ENCODE results near the gene MPHOSPH9. TPM values are rescaled to one million over a fixed set of nuclear protein-coding genes. Genes with fewer than 3 reads are reported as not detected.
A peak's percentile ranks its signal among the peaks of the same experiment; 100 is the strongest.

MPHOSPH9 gene
- total RNA-seq, 1 experiment from 2014 or later: 60.5 TPM

GRCh38 chr12:123267991-123268843, 35.3 kb upstream of the MPHOSPH9 start:
- Histone ChIP-seq H4K20me1 (ENCODE audit: control insufficient read depth, insufficient read depth, insufficient read length) (no peaks in the 10 kb centered on the region), H2BK5ac (ENCODE audit: insufficient read length, low read length) (no peak overlapping the region), H4K5ac (ENCODE audit: insufficient read length, low read depth, low read length) (no peak overlapping the region), H2BK120ac (ENCODE audit: low read depth, low read length, poor library complexity, severe bottlenecking) (no peak overlapping the region), H2BK15ac (ENCODE audit: low read depth, low read length) (no peak overlapping the region), H3K23me2 (ENCODE audit: insufficient read length, low read depth, low read length, poor library complexity, severe bottlenecking) (peaks cover 14% of the 10 kb centered on the region), H3K14ac (ENCODE audit: insufficient read depth, low read length) (no peak overlapping the region), H3K9me3 (ENCODE audit: control insufficient read depth, low read depth, low read length) (no peaks in the 10 kb centered on the region), H3T11ph (ENCODE audit: low read length) (no peak overlapping the region), H2BK20ac (ENCODE audit: low read depth, low read length, poor library complexity, severe bottlenecking) (no peak overlapping the region), H2AFZ (ENCODE audit: low read length) (no peak overlapping the region), H3K79me2 (ENCODE audit: insufficient read depth, low read length) (peaks cover 24% of the 10 kb centered on the region; the same call in 1 of the 2 replicates), H3K79me1 (ENCODE audit: insufficient read depth, low read depth, low read length, poor library complexity, severe bottlenecking) (peaks cover 2% of the 10 kb centered on the region), H2AK5ac (ENCODE audit: insufficient read length, low read length) (no peak overlapping the region), H3K23ac (ENCODE audit: insufficient read length, low read depth, low read length) (no peak overlapping the region), H3K56ac (ENCODE audit: insufficient read length, low read depth, low read length) (no peak overlapping the region), H3K4ac (ENCODE audit: low read depth, low read length) (no peak overlapping the region; the same call in 1 of the 2 replicates), H3K4me2 (ENCODE audit: insufficient read depth, insufficient read length, low read length) (no peak overlapping the region), H3K27me3 (ENCODE audit: insufficient read depth, low read length) (no peaks in the 10 kb centered on the region), H3K27ac (ENCODE audit: insufficient read length, low read depth, low read length) (no peak overlapping the region), H3K18ac (ENCODE audit: insufficient read length, low read depth, low read length) (no peak overlapping the region), H4K8ac (replicated peaks; ENCODE audit: insufficient read length, low read depth, low read length) (peak overlapping the region; percentile 44), H2BK12ac (ENCODE audit: insufficient read length, low read depth, low read length) (no peak overlapping the region), H3K9ac (ENCODE audit: extremely low read depth, insufficient read length, low read length) (no peak overlapping the region), H3K4me1 (ENCODE audit: insufficient read depth, low read length) (peaks cover 3% of the 10 kb centered on the region; the same call in 1 of the 2 replicates), H4K91ac (ENCODE audit: insufficient read length, low read depth, low read length) (no peak overlapping the region)
- no peak for DNase-seq
- H3K27me3 Mint-ChIP-seq (ENCODE audit: low read depth): no peaks in the 10 kb centered on the region
- peaks cover 0 to 3% of the 10 kb centered on the region in 2 experiments; a peak in 2 of 5 replicates for H3K9me3 Mint-ChIP-seq
- WGBS (ENCODE audit: extremely low coverage, insufficient read length, low lambda C conversion rate): no CpG with 5 or more reads among the region's 36 CpGs
- peak overlapping the region; percentile 91 to 96; a peak in 2 of 5 replicates for H3K4me3 Mint-ChIP-seq
- TF ChIP-seq, protein P1, sequence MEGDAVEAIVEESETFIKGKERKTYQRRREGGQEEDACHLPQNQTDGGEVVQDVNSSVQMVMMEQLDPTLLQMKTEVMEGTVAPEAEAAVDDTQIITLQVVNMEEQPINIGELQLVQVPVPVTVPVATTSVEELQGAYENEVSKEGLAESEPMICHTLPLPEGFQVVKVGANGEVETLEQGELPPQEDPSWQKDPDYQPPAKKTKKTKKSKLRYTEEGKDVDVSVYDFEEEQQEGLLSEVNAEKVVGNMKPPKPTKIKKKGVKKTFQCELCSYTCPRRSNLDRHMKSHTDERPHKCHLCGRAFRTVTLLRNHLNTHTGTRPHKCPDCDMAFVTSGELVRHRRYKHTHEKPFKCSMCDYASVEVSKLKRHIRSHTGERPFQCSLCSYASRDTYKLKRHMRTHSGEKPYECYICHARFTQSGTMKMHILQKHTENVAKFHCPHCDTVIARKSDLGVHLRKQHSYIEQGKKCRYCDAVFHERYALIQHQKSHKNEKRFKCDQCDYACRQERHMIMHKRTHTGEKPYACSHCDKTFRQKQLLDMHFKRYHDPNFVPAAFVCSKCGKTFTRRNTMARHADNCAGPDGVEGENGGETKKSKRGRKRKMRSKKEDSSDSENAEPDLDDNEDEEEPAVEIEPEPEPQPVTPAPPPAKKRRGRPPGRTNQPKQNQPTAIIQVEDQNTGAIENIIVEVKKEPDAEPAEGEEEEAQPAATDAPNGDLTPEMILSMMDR (conservative IDR thresholded peaks at IDR 0.05): no peak
- H3K4me1 Mint-ChIP-seq: peaks cover 44 to 46% of the 10 kb centered on the region in 2 experiments
- H3K36me3 Mint-ChIP-seq (ENCODE audit: insufficient read depth in 1 of 3, low read depth in 3 of 3): peaks cover 17 to 56% (median 47%) of the 10 kb centered on the region in 3 experiments
- peak overlapping the region in 2 of 3 experiments; percentile 77 to 90; a peak in 4 of 7 replicates for H3K27ac Mint-ChIP-seq
